C4-2B (cell line): ENCODE measurements around the gene BIN1.

ENCODE experiments used
- ZFX ChIP-seq: fragments of 450-650 bp; IDR thresholded peaks from 2 replicates; pipeline ENCODE4 v1.6.1; 2017
- TF ChIP-seq, protein P1 (sequence below): fragments of 450-650 bp; conservative IDR thresholded peaks from 2 replicates; pipeline ENCODE4 v1.5.1; 2017; ENCODE audit warnings: mild to moderate bottlenecking

DNA sequence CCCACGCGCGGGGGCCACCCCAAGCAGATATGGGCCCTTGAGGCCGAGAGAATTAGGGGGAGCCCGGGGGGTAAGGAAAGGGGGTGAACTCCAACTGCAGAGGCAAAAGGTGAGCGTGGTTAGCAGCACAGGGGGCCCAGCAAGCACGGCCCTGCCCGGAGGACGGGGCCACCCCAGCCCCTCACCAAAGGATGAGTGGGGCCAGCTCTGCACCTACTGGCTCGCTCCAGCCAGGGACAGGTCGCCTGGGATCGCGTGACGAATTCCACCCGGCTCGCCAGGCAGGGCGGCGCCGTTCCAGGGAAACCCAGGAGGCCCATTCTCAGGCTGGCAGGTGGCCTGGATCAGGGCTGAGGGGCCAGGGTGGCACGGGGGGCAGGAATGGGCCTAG, 38.6 kb downstream of the BIN1 start:
- TF ChIP-seq, protein P1, sequence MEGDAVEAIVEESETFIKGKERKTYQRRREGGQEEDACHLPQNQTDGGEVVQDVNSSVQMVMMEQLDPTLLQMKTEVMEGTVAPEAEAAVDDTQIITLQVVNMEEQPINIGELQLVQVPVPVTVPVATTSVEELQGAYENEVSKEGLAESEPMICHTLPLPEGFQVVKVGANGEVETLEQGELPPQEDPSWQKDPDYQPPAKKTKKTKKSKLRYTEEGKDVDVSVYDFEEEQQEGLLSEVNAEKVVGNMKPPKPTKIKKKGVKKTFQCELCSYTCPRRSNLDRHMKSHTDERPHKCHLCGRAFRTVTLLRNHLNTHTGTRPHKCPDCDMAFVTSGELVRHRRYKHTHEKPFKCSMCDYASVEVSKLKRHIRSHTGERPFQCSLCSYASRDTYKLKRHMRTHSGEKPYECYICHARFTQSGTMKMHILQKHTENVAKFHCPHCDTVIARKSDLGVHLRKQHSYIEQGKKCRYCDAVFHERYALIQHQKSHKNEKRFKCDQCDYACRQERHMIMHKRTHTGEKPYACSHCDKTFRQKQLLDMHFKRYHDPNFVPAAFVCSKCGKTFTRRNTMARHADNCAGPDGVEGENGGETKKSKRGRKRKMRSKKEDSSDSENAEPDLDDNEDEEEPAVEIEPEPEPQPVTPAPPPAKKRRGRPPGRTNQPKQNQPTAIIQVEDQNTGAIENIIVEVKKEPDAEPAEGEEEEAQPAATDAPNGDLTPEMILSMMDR, result no peak; the same call in 1 of the 2 replicates
- TF ChIP-seq ZFX, result no peak
